ENCODE results near the gene MAP3K14.

- TF ChIP-seq CTCF (IDR thresholded peaks at IDR 0.05), result no peak
- TF ChIP-seq POLR2AphosphoS5 (IDR thresholded peaks at IDR 0.05), result no peak
- no peak for TF ChIP-seq POLR2A (IDR thresholded peaks at IDR 0.05)
Measured at GRCh38 chr17:45324336-45324735, 7.5 kb upstream of the MAP3K14 start.

Measured in prostate gland (tissue), 2 donors.